ENCODE measurements around the gene ADGRG6. TPM values are rescaled to one million over a fixed set of nuclear protein-coding genes. Genes with fewer than 3 reads are reported as not detected.

ADGRG6 gene
- total RNA-seq, 2 donors from 2014 or later = 17.0 to 17.9 TPM

DNA sequence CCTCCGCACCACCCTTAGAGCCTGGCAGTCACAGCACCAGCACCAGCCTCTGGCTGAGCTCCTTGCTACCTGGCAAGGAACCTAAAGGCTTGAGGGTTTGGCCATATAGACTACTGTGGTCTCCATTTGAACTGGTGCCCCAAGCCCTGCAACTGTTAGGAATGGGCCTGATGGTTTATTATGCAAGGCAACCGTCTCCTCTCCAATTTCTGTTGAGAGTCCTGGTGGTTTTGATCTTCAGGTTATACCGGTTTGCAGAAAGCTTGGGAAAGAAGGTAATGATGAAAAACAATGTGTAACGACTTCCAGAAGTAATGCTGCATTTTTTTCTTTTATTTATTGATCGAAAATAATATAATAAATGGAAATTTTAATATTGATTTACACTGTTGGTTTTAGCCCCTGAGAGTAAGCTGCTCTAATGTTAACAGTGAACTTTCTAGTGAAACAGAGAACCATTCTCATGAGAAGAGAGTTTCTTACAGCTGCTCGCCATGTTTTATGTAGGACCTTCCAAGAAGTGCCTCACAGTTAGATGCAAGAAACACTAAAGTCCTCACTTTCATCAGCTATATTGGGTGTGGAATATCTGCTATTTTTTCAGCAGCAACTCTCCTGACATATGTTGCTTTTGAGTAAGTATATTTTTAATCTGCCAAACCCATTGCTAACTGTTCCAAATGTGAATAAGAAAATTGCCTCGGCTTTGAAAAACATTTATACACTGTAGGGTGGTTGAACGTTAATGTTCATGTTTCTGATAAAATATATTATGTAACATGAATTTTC is 112.8 kb downstream of the ADGRG6 start:
- no peak for DNase-seq
- H3K27me3 ChIP-seq = no peaks in the 10 kb centered on the region
- no peaks in the 10 kb centered on the region for H3K4me1 ChIP-seq
- intact Hi-C loops (cut with DNase I) = no loop called here
- no peaks in the 10 kb centered on the region for H3K9me3 ChIP-seq
- H3K27ac ChIP-seq = no peak overlapping the region
- no peak overlapping the region for H3K4me3 ChIP-seq
- no peaks in the 10 kb centered on the region for H3K36me3 ChIP-seq
- no peak overlapping the region for H3K9ac ChIP-seq (ENCODE audit: low read depth in 2 of 2, low read length in 2 of 2)
- TF ChIP-seq, protein P1, sequence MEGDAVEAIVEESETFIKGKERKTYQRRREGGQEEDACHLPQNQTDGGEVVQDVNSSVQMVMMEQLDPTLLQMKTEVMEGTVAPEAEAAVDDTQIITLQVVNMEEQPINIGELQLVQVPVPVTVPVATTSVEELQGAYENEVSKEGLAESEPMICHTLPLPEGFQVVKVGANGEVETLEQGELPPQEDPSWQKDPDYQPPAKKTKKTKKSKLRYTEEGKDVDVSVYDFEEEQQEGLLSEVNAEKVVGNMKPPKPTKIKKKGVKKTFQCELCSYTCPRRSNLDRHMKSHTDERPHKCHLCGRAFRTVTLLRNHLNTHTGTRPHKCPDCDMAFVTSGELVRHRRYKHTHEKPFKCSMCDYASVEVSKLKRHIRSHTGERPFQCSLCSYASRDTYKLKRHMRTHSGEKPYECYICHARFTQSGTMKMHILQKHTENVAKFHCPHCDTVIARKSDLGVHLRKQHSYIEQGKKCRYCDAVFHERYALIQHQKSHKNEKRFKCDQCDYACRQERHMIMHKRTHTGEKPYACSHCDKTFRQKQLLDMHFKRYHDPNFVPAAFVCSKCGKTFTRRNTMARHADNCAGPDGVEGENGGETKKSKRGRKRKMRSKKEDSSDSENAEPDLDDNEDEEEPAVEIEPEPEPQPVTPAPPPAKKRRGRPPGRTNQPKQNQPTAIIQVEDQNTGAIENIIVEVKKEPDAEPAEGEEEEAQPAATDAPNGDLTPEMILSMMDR (IDR thresholded peaks at IDR 0.05) = no peak

DNA sequence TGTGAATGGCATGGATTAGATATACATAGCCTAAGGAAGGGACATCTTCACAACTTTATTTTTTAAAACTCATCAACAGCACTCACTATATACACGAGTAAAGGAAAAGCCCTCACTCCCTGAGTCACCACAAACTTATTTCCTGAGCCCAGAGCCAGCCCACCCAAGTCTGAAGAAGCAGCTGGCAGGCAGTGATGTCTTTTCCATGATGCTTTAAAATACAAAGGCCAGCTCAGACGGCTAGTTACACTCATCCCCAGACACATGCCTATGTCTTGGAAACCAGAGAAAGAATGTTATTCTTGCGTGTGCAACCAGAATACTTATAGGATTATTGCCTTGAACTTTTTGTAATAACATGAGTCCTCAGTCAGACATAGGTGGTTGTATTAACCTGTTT is 114.4 kb downstream of the ADGRG6 start:
- no peak overlapping the region for H3K9ac ChIP-seq (ENCODE audit: low read depth in 2 of 2, low read length in 2 of 2)
- TF ChIP-seq, protein P1 (IDR thresholded peaks at IDR 0.05) = no peak

DNA sequence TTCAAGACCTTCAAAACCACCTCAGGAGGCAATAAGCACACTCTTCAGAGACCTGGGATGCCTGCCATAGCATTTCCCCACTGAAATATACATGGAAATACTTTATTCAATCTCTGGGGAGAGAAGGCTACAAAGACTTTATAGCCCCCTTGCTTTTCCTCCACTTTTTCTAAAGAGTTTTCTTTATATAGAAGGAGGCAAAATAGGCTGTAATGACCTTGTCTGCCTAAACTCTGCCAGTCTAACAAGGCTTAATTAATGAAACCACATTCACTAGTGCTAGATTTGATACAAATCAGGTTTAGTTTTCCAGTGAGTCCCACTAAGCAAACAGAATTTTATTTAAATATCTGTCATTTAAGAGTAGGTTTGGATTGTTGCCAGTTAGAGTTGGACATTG is 114.9 kb downstream of the ADGRG6 start:
- intact Hi-C loops (cut with DNase I) = no loop called here
- H3K9ac ChIP-seq (ENCODE audit: low read depth in 2 of 2, low read length in 2 of 2) = no peak overlapping the region
- H3K4me1 ChIP-seq = no peaks in the 10 kb centered on the region
- H3K27ac ChIP-seq = no peak overlapping the region
- no peaks in the 10 kb centered on the region for H3K27me3 ChIP-seq
- H3K36me3 ChIP-seq = no peaks in the 10 kb centered on the region
- TF ChIP-seq, protein P1 (IDR thresholded peaks at IDR 0.05) = no peak
- H3K4me3 ChIP-seq = no peak overlapping the region
- H3K9me3 ChIP-seq = no peaks in the 10 kb centered on the region
- no peak for DNase-seq

More for the DNA sequence above, 114.4 kb downstream of the ADGRG6 start:
- Histone ChIP-seq H3K4me1 (no peaks in the 10 kb centered on the region), H3K36me3 (no peaks in the 10 kb centered on the region), H3K9me3 (no peaks in the 10 kb centered on the region), H3K27ac (no peak overlapping the region), H3K27me3 (no peaks in the 10 kb centered on the region), H3K4me3 (no peak overlapping the region)
- intact Hi-C loops (cut with DNase I) = no loop called here
- no peak for DNase-seq

DNA sequence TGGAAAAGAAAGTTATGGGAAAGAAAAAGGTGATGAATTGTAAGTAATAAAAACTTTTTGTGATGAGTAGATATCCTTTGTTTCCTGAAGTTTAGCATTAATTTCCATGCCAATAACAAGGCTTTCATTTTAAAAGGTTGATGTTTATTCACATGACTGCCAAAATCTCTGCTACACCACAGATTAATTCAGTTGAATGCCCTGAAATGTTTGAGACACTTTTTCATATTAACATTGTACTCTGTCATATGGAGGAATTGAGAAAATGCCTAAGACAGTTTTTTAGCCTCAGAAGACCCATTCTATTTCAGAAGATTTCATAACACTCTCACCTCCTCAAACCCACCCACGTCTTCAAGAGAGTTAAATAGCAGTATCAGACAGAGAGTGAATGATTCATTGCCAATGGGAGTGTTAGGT is 115.5 kb downstream of the ADGRG6 start:
- Histone ChIP-seq H3K4me1 (no peaks in the 10 kb centered on the region), H3K9ac (ENCODE audit: low read depth in 2 of 2, low read length in 2 of 2) (no peak overlapping the region), H3K9me3 (no peaks in the 10 kb centered on the region), H3K4me3 (no peak overlapping the region), H3K36me3 (no peaks in the 10 kb centered on the region), H3K27me3 (no peaks in the 10 kb centered on the region), H3K27ac (no peak overlapping the region)
- intact Hi-C loops (cut with DNase I) = no loop called here
- TF ChIP-seq, protein P1 (IDR thresholded peaks at IDR 0.05) = no peak
- DNase-seq = no peak

DNA sequence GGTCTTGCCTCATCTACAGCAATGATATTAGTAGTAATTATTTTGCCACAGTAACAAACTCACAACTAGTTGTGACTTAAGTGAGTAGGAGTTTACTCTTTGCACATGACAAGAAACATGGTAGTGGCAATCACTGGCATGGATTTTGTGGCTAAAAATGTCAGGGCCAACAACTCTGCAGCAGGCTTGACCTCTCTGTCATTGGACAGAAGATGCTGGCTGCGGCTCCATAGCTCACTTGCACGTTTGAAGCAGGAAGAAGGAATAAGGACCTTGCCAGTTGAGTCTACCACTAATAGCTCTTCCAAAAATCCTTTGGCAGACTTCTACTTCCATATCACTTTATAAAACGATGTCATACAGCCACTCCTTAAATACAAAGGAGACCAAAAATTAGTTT is 117.3 kb downstream of the ADGRG6 start:
- H3K27ac ChIP-seq = no peak overlapping the region
- intact Hi-C loops (cut with DNase I) = no loop called here
- no peaks in the 10 kb centered on the region for H3K36me3 ChIP-seq
- no peaks in the 10 kb centered on the region for H3K9me3 ChIP-seq
- no peak overlapping the region for H3K9ac ChIP-seq (ENCODE audit: low read depth in 2 of 2, low read length in 2 of 2)
- H3K27me3 ChIP-seq = no peaks in the 10 kb centered on the region
- H3K4me1 ChIP-seq = no peaks in the 10 kb centered on the region
- H3K4me3 ChIP-seq = no peak overlapping the region
- TF ChIP-seq, protein P1 (IDR thresholded peaks at IDR 0.05) = no peak
- DNase-seq = no peak

All from colonic mucosa (tissue), 4 donors.